AG09309 (cell line): ENCODE results near the gene FAU.

ENCODE experiments used
- DNase-seq: peaks from one replicate; pipeline ENCODE4 v3.0.0-alpha.2; 2010; ENCODE audit warnings: low read depth
- H3K4me3 ChIP-seq: 2 replicates; pipeline ENCODE4 v1.5.1; 2011; ENCODE audit warnings: mild to moderate bottlenecking, low read depth, low read length, moderate library complexity; ENCODE audit not compliant: control insufficient read depth
- TF ChIP-seq, protein P1 (sequence below): IDR thresholded peaks from 2 replicates; pipeline ENCODE4 v1.5.1; 2011; ENCODE audit warnings: mild to moderate bottlenecking, low read depth, low read length, inconsistent platforms; ENCODE audit not compliant: insufficient read depth, control insufficient read depth; ENCODE audit errors: missing control alignments

The FAU gene

DNA sequence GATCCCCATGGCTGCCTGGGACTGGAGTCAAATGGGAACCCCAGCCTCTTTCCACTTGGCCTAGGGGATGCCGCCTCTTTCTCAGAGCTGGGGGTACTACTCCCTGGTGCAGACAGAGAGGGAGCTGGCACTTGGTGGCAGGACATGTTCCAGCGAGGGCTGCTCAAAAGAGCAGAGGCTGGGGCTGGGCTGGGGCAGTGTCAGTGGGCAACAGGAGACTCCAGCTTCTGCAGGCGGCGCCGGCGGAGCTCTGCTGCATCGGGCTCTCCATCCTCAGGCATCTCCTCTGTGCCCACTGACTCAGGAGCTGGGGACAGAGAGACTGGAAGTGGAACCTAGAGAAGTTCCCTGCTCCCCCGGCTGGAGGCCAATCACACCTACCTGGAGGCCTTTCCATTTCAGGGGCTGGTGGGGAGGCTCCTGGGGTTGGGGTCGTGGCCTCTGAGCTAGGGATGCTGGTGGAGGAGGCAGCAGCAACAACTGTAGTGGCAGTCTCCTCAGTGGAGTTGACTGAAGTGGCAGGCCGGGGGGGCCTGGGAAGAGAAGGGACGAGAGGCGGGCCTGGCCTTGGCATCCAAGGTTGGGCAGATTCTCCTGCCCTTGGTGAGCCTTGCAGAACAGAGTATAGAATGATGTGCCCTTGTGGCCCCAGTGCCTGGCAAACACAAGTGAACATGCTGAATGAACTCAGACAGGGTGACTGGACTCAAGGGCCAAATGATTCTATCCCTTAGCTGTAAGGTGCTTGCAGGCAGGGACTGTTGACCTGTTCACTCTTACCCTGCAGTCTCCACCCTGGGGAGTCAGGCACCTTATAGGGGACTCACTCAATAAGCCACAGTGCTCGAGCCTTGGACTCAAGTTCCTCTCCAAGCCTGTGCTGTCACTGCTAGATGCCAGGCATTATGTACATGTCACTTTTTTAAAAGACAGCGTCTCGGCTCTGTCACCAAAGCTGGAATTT, 6.5 kb upstream of the FAU start:
- no peak for DNase-seq
- TF ChIP-seq, protein P1, sequence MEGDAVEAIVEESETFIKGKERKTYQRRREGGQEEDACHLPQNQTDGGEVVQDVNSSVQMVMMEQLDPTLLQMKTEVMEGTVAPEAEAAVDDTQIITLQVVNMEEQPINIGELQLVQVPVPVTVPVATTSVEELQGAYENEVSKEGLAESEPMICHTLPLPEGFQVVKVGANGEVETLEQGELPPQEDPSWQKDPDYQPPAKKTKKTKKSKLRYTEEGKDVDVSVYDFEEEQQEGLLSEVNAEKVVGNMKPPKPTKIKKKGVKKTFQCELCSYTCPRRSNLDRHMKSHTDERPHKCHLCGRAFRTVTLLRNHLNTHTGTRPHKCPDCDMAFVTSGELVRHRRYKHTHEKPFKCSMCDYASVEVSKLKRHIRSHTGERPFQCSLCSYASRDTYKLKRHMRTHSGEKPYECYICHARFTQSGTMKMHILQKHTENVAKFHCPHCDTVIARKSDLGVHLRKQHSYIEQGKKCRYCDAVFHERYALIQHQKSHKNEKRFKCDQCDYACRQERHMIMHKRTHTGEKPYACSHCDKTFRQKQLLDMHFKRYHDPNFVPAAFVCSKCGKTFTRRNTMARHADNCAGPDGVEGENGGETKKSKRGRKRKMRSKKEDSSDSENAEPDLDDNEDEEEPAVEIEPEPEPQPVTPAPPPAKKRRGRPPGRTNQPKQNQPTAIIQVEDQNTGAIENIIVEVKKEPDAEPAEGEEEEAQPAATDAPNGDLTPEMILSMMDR, result no peak
- no peak overlapping the region for H3K4me3 ChIP-seq

DNA sequence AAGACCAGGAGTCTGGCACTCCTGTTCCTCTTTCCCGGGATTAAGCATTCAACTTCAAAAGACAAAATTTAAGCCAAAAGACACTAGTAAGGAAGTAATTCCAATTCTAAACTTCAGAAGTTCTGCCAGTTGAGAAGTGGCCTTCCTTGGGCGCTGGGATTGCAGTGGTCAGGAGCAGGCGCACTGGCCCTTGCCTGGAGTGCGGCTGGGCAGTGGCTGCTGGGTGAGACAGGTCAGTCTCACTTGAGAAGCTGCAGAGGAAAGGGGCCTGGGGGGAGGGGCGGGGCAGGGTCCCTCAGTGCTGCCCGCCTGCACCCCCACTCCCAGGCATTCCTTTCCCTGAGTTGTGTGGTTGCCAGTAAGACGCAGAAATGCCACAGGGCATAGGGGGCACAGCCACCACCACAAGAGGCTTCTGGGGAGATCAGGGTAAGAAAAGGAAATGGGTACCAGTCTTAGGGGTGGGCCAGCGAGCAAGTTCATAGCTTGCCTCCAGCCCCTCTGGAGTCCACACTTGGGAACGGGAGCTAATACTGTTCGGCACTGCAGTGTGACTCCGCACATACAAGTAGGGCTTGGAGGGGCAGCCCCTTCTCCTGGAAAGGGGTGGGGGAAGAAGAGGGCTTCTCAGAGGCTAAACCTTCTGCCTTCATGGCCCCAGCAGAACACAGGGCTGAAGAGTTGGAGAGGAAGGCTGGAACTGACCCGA, 5.7 kb upstream of the FAU start:
- no peak overlapping the region for H3K4me3 ChIP-seq
- TF ChIP-seq, protein P1, result no peak
- no peak for DNase-seq

DNA sequence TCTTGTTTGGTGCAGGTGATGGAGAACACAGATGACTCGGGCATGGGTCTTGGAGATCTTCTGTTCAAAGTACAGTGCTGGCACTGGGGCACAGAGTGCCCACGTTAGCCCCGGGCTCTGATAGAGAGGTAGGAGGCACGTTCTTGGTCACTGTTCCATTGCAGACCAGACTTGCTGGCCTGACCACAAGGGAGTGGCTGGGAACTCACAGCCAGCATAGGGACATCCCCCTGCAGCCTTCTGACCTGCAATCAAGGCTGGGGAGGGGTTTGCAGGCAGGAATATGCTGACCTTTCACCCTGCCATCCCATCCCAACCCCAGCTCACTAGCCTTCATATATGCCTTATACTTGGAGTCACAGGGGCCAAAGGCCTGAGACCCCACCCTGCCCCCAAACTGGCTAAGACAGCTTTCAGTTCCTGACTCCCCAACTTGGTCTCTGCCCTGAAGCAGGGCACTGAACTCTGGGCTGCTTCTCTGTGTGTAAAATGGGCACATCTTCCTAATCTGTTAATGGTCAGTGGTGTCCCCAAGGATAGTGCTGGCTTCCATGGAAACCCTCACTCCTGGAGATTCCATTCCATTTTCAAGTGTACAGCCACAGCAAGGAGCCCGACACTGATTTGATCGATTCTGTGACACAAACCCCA, 4.8 kb upstream of the FAU start:
- DNase-seq, result no peak
- H3K4me3 ChIP-seq, result no peak overlapping the region
- TF ChIP-seq, protein P1, result no peak

DNA sequence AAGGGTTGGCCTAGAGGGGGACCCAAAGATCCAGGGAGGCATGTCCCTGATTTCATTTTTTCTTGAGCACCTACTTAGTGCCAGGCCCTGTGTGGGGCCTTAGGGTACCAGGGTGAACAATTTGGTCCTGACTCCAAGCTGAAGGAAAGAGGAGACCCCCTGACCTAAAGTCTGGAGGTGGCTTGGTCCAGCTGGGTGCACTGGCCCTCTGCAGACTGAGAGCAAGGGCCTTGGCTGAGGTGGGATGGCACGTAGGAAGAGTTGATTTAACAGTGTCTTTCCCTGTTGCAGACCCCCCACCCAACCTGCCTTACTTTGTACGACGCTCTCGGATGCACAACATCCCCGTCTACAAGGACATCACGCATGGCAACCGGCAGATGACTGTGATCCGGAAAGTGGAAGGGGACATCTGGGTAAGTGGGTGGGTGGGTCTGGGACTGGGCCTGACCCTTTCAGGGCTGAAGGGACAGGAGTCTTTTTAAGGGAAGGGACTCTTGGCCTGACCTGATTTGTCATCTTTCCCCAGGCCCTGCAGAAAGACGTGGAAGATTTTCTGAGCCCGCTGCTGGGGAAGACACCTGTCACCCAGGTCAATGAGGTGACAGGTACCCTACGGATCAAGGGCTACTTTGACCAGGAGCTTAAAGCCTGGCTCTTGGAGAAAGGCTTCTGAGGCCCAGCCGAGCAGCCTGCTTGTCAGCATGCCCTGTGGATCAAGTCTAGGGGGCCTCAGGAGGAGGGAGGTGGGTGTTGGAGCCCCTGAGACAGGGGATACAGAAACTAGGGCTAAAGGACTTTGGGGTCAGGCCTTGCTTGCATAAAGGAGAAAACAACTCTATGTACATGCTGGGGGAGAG, 3.5 kb upstream of the FAU start:
- TF ChIP-seq, protein P1, result no peak
- H3K4me3 ChIP-seq, result no peak overlapping the region
- no peak for DNase-seq

DNA sequence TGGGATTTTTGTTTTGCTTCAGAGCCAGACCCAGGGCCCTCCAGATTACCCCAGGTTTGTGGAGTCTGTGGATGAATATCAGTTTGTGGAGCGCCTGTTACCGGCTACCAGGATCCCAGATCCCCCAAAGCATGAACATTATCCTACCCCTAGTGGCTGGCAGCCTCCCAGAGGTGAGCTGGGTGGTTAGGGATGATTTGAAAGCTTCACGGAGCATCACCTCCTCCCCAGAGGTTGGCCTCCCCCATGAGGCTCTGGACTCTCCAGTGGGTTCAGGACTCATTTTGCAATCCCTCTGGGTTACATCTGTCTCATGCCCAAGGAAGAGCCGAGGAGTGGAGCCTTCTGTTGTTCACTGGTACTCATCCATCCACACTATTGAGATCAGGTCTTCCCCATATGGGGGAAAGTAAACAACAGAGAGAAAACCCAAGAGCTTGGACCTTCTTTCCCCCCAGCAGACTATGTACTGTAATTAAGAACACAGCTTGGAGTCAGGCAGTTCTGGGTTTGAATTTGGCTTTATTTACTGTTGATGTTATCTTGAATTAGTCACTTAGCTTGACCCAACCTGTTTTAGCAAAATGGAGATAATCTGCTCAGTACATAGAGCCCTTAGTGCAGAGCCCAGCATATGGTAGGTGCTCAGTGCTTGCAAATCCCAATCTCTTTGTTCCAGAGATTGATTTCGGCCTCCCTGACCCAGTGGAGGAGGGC, 2.7 kb upstream of the FAU start:
- no peak for DNase-seq
- no peak overlapping the region for H3K4me3 ChIP-seq
- TF ChIP-seq, protein P1, result no peak
